OCI-LY1 (cell line): ENCODE results near the gene GLYATL3.

ENCODE experiments used
- CTCF ChIP-seq: fragments of 200-600 bp; sonication (generic), shearing (Covaris generic); IDR thresholded peaks from 2 replicates; pipeline ENCODE4 v1.5.1; 2017; ENCODE audit warnings: mild to moderate bottlenecking, antibody characterized with exemption, low read length, moderate library complexity, mixed read lengths
- EZH2 ChIP-seq: fragments of 200-600 bp; sonication (generic), shearing (Covaris generic); IDR thresholded peaks from 2 replicates; pipeline ENCODE4 v1.8.0; 2017; ENCODE audit warnings: borderline replicate concordance, mixed run types, mild to moderate bottlenecking, antibody characterized with exemption, low read length, moderate library complexity, mixed read lengths

GRCh38 chr6:49513153-49513989, 13.6 kb downstream of the GLYATL3 start:
- TF ChIP-seq CTCF = no peak
- no peak for TF ChIP-seq EZH2
